ENCODE data around the gene CCDC177.
A peak's percentile ranks its signal among the peaks of the same experiment; 100 is the strongest.

CCDC177 gene

DNA sequence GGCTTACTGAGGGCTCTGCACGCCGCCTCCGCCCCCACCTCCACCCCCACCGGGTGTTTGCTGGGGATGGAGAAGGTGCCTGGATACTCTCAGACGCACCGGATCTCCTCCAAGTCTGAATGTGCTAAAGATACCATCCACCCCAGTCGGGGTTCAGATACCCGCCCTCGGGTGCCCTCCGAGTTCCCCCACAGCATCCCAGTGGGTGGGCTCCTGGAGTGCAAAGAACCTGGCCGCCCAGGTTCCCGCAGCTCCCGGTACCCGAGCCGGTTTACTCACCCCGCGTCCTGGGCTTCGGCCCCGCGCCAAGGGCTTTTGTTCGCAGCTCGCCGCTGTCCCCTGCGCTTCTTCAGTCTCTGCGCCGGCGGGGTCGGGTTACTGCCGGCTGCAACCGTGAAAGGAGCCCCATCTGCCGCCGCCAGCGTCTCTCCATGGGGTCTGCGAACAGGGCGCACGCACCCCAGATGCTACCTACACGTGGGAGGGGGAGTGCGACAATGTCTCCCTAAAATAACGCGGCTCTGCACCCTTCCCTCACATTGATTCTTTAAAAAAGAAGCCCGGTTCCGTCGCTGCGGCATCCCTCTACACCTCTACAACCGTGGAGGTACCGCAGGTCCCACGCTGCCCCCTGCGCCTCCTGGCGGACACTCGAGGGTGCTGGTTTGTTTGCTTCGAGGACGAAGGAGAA is at the start of gene CCDC177:
Gene CCDC177, minus strand, starts transcription at position 609 of the 691 bp plus-strand sequence. CDS start 1,249 bp downstream, outside the sequence.
- in situ Hi-C loops (cut with MboI; ENCODE audit: low pct_unique_long_range_greater_than_20kb, low sequenced_read_pairs), result loop anchor here (10.0 kb wide), 1 partner anchor 450 kb away; no protein-coding TSS in a partner anchor
- peak; percentile 40 for DNase-seq

DNA sequence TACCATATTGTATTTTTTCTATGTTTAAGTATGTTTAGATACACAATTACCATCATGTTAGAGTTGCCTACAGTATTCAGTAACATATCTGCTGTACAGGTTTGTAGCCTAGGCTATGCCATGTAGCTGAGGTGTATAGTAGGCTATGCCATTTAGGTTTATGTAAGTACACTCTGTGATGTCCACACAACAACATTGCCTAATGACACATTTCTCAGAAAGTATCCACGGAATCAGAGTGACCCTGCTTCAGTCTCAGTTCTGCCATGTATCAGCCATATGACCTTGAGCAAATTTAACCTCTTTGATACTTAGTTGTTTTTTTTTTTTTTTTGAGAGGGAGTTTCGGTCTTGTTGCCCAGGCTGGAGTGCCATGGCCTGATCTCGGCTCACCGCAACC is 49.5 kb upstream of the CCDC177 start:
- in situ Hi-C loops (cut with MboI; ENCODE audit: low pct_unique_long_range_greater_than_20kb, low sequenced_read_pairs), result no loop called here
- DNase-seq, result no peak

GRCh38 chr14:69620981-69621380 is 46.3 kb upstream of the CCDC177 start:
- in situ Hi-C loops (cut with MboI; ENCODE audit: low pct_unique_long_range_greater_than_20kb, low sequenced_read_pairs), result no loop called here

DNA sequence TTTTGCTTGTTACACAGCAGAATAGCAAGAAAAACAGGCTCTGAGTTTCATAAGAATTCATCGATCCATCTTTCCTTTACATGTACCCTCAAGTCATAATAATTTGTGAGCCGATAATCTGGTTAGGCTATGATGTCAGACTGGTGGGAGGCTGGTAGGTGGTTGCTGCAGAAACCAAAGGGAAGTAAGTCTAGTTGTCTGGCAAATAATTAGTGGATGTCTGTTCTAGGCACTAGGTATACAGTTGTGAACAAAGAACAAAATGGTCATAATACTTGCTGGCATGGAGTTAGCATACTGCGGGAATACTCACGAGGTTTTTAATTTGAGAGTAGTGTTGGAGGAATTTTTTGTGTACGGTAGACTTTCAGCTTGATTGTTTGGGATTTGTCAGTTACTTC is 45.5 kb upstream of the CCDC177 start:
- in situ Hi-C loops (cut with MboI; ENCODE audit: low pct_unique_long_range_greater_than_20kb, low sequenced_read_pairs), result no loop called here

More at GRCh38 chr14:69620981-69621380, 46.3 kb upstream of the CCDC177 start:
- DNase-seq, result no peak

GRCh38 chr14:69619012-69619411 is 44.3 kb upstream of the CCDC177 start:
- in situ Hi-C loops (cut with MboI; ENCODE audit: low pct_unique_long_range_greater_than_20kb, low sequenced_read_pairs), result no loop called here
- no peak for DNase-seq

More for the DNA sequence above, 45.5 kb upstream of the CCDC177 start:
- peak; percentile 46 for DNase-seq

DNA sequence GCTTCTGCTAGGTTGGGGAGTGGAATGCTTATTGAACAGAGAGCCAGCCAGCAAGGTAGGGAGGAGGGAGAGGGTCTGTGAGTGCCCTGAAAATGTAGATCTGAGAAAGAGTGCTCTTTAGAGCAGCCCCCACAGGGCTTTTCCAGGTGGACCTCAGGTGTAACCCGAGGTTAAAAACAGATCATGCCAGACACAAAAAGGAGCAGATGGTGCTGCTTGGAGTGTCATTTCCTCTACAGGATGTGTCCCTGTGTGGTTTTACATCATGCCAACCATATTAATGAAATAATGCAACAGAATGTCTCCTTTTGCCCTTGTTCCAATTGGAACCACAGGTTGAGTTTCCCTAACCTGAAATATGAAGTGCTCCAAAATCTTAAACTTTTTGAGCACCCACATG is 43.1 kb upstream of the CCDC177 start:
- in situ Hi-C loops (cut with MboI; ENCODE audit: low pct_unique_long_range_greater_than_20kb, low sequenced_read_pairs), result no loop called here
- no peak for DNase-seq

DNA sequence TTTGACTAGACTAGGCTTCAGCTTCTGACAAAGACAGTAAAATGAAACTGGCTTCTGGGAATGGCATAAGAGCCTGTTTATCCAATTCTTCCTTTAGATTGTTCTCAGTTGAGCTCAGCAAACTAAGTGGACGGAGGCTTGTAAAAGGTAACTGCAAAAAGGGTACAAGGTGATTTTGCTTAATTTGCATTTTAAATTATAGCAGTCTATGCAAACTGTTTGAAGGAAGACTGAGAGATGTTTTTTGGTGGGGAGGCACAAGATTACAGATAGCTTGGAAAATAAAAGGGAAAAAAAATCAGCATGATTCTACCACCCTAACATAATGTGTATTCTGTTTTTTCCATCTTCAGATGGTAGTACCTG is 41.7 kb upstream of the CCDC177 start:
- in situ Hi-C loops (cut with MboI; ENCODE audit: low pct_unique_long_range_greater_than_20kb, low sequenced_read_pairs), result no loop called here
- DNase-seq, result no peak

DNA sequence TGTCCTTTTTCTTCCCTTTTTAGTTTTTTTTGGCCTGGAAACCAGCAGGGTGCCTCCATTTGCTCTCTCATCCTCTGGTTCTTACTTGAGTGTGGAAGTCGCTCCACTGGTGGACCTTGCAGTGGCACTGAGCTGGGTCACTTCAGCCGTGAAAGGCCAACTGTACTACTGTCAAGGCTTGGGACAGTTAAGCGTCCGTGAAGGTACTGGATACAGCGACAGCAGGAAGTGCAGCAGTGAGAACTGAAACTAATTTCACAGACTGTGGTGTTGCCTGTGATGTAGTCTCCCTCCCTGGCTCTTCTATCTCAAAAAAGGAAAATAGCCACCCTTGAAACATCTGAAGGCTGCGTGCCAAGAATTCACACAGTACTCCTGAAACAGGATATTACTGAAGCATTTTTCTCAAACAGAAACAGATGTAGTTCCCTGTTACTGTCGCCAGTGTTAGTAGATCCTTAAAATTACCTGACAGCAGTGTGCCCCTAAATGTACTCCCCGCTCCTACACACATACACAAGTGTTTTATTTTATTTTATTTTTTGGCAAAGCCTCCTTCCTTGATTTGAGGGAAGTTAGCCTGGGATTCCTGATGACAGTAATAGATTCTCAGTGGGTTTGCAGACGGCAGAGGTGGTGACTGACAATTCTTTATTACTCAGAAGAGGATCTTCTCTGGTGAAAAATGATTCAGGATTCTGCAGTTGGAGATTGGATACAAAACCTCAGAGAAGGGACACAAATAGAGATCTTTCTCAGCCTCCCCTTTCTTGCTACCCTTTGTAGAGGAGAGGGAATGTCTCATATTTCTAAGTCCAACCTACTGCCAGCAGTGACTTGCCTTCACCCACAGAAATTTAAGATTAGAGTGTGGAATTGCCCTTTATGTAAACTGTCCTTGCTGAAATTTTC is 41.1 kb upstream of the CCDC177 start:
- DNase-seq, result peak; percentile 81
- in situ Hi-C loops (cut with MboI; ENCODE audit: low pct_unique_long_range_greater_than_20kb, low sequenced_read_pairs), result no loop called here

DNA sequence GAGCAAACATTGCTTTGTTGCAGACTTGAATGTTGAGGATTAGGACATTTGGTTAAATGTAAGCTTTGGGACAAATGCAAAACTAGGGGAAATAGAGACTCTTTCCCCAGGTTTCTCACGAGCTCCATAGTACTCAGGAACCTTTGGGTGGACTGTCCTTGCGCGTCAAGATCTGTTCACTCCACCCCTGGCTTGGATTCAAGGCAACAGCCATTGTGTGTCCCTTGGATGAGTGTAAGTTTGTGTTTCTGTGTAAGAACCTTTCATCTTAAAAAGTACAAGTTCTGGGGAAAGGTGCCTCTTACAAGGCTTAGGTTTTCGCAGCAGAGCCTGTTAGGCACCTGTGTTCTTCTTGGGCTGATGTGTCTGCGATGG is 40.4 kb upstream of the CCDC177 start:
- peak; percentile 24 for DNase-seq
- in situ Hi-C loops (cut with MboI; ENCODE audit: low pct_unique_long_range_greater_than_20kb, low sequenced_read_pairs), result no loop called here

GRCh38 chr14:69614592-69614991 is 39.9 kb upstream of the CCDC177 start:
- in situ Hi-C loops (cut with MboI; ENCODE audit: low pct_unique_long_range_greater_than_20kb, low sequenced_read_pairs), result no loop called here

GRCh38 chr14:69613312-69614073 is 38.8 kb upstream of the CCDC177 start:
- in situ Hi-C loops (cut with MboI; ENCODE audit: low pct_unique_long_range_greater_than_20kb, low sequenced_read_pairs), result no loop called here

More at GRCh38 chr14:69614592-69614991, 39.9 kb upstream of the CCDC177 start:
- peak; percentile 89 for DNase-seq

GRCh38 chr14:69612783-69613130 is 38.1 kb upstream of the CCDC177 start:
- in situ Hi-C loops (cut with MboI; ENCODE audit: low pct_unique_long_range_greater_than_20kb, low sequenced_read_pairs), result no loop called here
- no peak for DNase-seq

More at GRCh38 chr14:69613312-69614073, 38.8 kb upstream of the CCDC177 start:
- no peak for DNase-seq

DNA sequence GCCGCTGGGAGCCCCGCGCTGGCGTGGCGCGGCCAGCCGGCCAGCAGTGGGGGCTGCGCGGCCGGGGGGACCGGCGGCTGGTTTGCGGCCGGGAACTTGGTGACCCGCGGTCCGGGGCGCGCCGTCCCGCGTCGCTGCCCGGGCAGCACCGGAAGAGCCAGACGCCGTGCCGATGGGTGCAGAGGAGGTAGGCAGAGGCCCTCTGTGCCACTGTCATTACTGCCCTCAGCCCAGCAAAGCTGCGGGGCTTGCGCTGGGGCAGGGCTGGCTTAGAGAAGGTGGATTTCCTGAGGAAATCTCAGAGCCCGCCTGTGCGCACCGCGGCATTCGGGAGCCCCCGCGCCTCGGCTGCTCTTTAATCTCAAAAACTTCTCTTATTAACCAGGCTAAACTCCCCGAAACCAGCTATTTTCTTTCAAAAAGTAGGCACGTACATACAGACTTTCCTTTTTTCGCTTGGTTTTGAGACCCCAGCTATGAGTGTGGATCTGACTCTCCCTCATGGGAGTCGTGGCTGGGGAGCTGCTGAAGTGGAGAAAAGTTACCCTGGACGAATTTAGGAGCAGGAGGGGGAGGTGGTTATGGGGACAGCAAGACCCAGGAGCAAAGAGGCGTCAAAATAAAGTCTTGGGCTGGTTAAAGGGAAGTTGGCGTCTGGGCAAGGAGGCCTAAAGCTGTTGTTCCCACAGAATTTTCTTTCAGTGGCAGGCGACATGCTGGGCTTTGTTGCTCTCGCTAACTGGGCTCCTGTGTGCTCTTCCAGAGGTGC is 37.5 kb upstream of the CCDC177 start:
- in situ Hi-C loops (cut with MboI; ENCODE audit: low pct_unique_long_range_greater_than_20kb, low sequenced_read_pairs), result no loop called here
- DNase-seq, result peak; percentile 61

DNA sequence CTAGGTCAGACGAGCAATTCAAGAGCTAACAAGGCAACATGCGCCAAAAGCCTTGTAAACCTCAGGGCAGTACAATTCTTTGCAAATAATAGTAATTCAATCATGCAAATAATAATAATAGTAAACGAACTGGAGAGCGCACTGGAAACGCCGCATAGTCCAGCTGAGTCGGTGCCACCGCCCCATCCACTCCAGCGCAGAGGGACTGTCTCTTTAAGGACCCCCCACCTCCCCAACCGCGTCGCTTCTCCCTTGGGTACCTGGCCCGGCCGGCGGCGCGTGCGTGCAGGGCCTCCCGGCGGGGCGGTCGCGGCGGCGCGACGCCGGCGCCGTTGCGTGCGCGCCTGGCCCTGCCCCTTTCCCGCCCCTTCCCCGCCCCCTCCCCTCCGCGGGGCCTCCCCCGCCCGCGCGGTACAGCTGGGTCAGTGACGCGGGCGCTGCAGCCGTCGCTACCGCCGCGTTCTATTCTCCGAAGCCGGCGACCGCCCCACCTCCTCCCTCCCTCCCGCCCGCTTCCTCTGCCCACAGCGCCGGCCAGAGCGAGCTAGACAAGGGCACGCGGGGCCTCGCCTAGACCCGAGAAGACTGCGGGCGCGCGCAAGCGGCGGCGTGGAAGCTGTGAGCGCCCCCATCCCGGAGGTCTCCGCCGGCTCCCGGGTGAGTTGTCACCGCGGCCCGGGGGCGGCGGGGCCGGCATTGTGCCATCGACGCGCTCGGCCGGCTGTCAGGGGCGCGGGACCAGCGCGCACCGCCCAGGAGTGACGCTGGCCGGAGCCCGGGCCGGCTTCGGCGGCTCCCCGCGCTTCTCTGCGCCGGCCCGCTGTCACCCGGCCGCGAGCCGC is 36.7 kb upstream of the CCDC177 start, which contains the start of gene SUSD6:
Gene SUSD6, plus strand, starts transcription at position 425 of the 842 bp plus-strand sequence. CDS start 46,997 bp downstream, outside the sequence.
- in situ Hi-C loops (cut with MboI; ENCODE audit: low pct_unique_long_range_greater_than_20kb, low sequenced_read_pairs), result no loop called here
- DNase-seq, result peak; percentile 70

GRCh38 chr14:69610874-69611171 is 36.2 kb upstream of the CCDC177 start:
- DNase-seq, result no peak
- in situ Hi-C loops (cut with MboI; ENCODE audit: low pct_unique_long_range_greater_than_20kb, low sequenced_read_pairs), result no loop called here

DNA sequence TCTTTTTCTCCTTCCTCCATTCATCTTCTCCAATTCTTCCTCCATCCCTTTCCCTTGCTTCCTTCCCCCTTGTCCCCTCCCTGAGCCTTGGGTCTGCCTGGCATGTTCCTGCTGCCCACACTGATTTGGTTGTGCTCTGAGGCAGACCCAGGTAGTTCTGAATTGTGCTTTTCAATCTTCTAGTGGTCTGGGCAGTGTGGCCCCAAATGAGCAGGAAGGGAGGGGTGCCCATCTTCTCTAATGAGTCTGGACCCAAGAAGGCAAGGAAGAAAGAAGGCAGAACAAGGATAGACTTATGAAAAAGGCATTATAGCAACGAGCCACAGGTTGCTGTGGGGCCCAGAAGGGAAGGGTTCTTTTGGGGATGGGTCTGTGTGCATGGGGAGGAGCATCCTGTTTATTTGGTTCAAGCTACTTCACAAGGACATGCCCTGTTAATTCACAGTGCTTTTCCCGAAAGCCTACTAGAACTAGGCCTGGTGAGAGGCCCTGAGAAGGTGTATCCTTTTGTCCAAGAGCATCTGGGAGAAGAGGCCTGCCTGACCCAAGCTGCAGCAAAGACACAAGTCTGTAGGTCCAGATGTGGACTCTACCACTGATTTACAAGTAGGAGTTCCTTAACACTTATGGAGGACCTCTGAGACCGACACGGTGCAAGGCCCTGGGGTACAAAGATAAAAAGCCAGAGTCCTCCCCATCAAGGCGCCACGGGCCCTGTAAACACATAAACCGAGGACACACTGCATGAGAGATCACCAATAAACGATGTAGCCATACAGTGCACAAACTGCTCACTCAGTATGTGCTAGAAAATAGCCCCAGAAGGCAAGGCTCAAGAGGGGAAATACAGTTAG is 35.6 kb upstream of the CCDC177 start:
- in situ Hi-C loops (cut with MboI; ENCODE audit: low pct_unique_long_range_greater_than_20kb, low sequenced_read_pairs), result no loop called here

More for the DNA sequence above, 35.6 kb upstream of the CCDC177 start:
- DNase-seq, result no peak
